Activated CD4-positive, alpha-beta memory T cell treated with anti-CD3 and anti-CD28 coated beads, Interleukin-2, amount 10 ng/mL, durations not matched to agents 7 days and 5 days (primary cell): ENCODE results near the gene ARL3. TPM values are rescaled to one million over a fixed set of nuclear protein-coding genes. Genes with fewer than 3 reads are reported as not detected.

Experiments
- CTCF ChIA-PET: fragments of 350-600 bp; sonication (Branson Sonifier 250); formaldehyde crosslinking; loops from one replicate; lab custom pipeline; 2021; ENCODE audit warnings: antibody characterized with exemption, inconsistent platforms; lab: Charles Lee
- POLR2A ChIA-PET: fragments of 350-600 bp; sonication (Branson Sonifier 250); formaldehyde crosslinking; loops from one replicate; lab custom pipeline; 2021; ENCODE audit warnings: antibody characterized with exemption; lab: Charles Lee
- DNase-seq: peaks from one replicate; pipeline ENCODE4 v3.0.0-alpha.2; 2020
- H3K27ac Mint-ChIP-seq: one replicate; pipeline ENCODE4 v1.8.0; 2021; ENCODE audit warnings: mild to moderate bottlenecking, mixed read lengths
- H3K27me3 Mint-ChIP-seq: one replicate; pipeline ENCODE4 v1.8.0; 2021; ENCODE audit warnings: mixed read lengths
- H3K36me3 Mint-ChIP-seq: one replicate; pipeline ENCODE4 v1.8.0; 2021; ENCODE audit warnings: low read depth, mixed read lengths
- H3K4me1 Mint-ChIP-seq: one replicate; pipeline ENCODE4 v1.8.0; 2021; ENCODE audit warnings: mixed read lengths
- H3K4me3 Mint-ChIP-seq: one replicate; pipeline ENCODE4 v1.8.0; 2021; ENCODE audit warnings: mild to moderate bottlenecking, mixed read lengths
- H3K9me3 Mint-ChIP-seq: one replicate; pipeline ENCODE4 v1.8.0; 2021; ENCODE audit warnings: mixed read lengths
- total RNA-seq, 2 experiments: library from RNA; stranded (reverse); gene quantifications; one replicate each; pipeline ENCODE4 v1.2.3, GENCODE V29; 2021

The ARL3 gene
- total RNA-seq, 2 experiments from 2014 or later, result 5.7 to 6.1 TPM

DNA sequence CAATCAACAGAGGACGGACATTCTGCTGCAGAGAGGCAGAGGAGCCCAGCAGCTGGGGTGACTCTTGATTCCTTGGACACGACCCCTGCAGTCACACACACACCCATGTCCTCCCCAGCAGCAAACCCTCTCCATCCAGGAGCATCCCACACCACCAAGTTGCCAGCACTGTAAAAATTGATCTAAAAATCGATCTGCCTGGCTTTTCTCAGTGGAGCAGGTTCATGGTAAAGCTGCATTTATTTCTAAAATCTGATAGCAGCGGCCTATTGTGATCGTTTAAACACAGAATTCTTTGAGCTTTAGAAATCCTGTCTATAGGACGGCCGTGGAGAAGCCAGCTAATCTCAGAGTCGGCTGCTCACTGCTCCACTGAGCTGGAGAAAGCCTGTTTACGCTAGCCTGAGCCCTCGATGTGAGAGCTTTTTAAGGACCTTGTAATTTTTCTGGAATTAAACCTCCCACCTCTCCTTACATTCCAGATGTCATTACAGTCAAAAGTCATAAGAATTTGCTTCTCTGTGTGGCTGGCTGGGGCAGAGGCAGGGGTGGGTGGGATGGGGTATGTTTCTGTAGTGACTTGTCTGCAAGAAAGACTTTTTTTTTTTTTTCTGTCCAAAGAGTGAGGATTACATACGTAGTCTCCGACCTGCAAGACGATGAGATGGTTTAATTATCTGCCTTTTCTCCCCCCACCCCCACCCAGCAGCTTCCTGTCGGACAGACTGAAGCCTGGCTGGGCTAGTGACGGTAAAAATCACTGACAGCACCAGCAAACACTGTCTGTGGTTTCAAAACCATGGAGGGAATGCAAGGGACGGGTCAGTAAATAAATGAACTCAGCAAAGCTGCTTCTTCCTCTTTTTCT is 38.3 kb downstream of the ARL3 start:
- no peaks in the 10 kb centered on the region for H3K27me3 Mint-ChIP-seq
- no peak overlapping the region for H3K4me3 Mint-ChIP-seq
- POLR2A ChIA-PET, result interaction anchor here (1.0 to 5.2 kb wide), 7 partner anchors 11 to 179 kb away, joined by 4 to 51 read pairs (median 5); partner anchors contain the start of genes ARL3, BORCS7, SFXN2 and SUFU
- H3K9me3 Mint-ChIP-seq, result no peaks in the 10 kb centered on the region
- H3K27ac Mint-ChIP-seq, result no peak overlapping the region
- no peaks in the 10 kb centered on the region for H3K36me3 Mint-ChIP-seq
- peaks cover 41% of the 10 kb centered on the region for H3K4me1 Mint-ChIP-seq
- CTCF ChIA-PET, result interaction anchor here (0.7 to 3.6 kb wide), 8 partner anchors 11 to 44 kb away, joined by 3 to 24 read pairs (median 4); partner anchors contain the start of genes ARL3, SFXN2 and TRIM8
- DNase-seq, result no peak

DNA sequence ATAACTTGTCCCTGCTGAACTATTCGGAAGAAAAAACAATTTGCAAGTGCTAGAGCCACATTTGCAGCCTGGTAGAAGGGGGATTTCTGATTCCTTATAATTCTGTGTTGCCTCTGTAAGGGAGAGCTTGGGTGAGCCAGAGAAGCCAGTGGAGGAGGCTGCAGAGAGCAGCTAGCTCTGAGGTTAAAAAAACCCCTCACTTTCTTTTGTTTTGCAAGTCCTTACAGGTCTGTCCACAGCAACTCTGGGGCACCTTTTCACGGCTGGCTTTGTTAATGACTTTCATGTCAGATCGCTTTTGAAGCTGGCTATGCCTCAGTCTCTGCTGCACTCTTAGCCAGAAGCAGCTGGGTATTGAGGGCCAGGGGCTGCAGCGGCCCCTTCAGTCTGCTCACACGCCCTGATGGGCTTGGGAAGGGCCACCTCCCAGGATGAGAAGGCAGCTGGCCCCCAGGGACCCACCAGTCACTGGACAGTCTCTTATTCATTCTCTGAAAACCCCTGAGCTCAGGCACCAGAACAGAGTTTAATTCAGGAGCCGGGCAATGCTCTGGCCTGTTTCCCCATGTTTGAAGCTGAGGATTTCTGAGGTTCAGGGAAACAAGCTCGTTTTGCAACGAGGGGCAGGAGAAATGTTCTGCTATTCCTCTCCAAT is 39.1 kb downstream of the ARL3 start:
- no peak overlapping the region for H3K4me3 Mint-ChIP-seq
- ChIA-PET CTCF (interaction anchor here (0.7 to 3.6 kb wide), 7 partner anchors 11 to 39 kb away, joined by 3 to 24 read pairs (median 4); partner anchors contain the start of genes ARL3 and SFXN2), POLR2A (interaction anchor here (0.7 to 5.2 kb wide), 11 partner anchors 9 to 224 kb away, joined by 3 to 51 read pairs (median 4); partner anchors contain the start of genes ARL3, BORCS7, C10orf95 and SFXN2)
- H3K9me3 Mint-ChIP-seq, result no peaks in the 10 kb centered on the region
- peaks cover 41% of the 10 kb centered on the region for H3K4me1 Mint-ChIP-seq
- H3K27me3 Mint-ChIP-seq, result no peaks in the 10 kb centered on the region
- DNase-seq, result no peak
- H3K36me3 Mint-ChIP-seq, result no peaks in the 10 kb centered on the region
- H3K27ac Mint-ChIP-seq, result peak overlapping the region; percentile 34

DNA sequence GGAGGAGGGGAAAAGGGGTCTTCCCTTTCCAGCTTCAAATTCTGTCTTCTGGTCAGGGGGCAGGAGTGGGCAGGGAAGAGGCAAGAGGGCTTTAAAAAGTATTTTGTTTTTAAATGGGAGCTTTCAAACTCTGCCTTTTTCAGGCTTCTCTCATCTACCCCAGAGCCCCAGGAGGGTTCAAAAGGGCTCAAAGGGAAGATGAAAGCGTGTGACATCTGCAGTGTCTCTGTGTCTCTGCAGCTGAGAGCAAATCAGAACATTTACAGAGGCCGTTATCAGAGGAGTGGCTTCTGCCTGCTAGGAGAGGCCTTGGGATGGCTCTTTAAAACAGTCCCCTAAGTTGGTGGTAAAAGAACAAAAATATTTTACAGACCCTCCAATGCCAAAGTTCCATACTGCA is 39.6 kb downstream of the ARL3 start:
- CTCF ChIA-PET, result interaction anchor here (0.9 to 3.6 kb wide), 7 partner anchors 10 to 39 kb away, joined by 3 to 24 read pairs (median 7); partner anchors contain the start of genes ARL3, SFXN2 and TRIM8
- no peaks in the 10 kb centered on the region for H3K36me3 Mint-ChIP-seq
- H3K27me3 Mint-ChIP-seq, result no peaks in the 10 kb centered on the region
- no peaks in the 10 kb centered on the region for H3K9me3 Mint-ChIP-seq
- peak overlapping the region; percentile 55 for H3K4me3 Mint-ChIP-seq
- peak overlapping the region; percentile 34 for H3K27ac Mint-ChIP-seq
- POLR2A ChIA-PET, result interaction anchor here (0.7 to 5.2 kb wide), 15 partner anchors 9 to 224 kb away, joined by 3 to 51 read pairs (median 4); partner anchors contain the start of genes ARL3, C10orf95, SFXN2 and SUFU
- no peak for DNase-seq
- peaks cover 42% of the 10 kb centered on the region for H3K4me1 Mint-ChIP-seq

DNA sequence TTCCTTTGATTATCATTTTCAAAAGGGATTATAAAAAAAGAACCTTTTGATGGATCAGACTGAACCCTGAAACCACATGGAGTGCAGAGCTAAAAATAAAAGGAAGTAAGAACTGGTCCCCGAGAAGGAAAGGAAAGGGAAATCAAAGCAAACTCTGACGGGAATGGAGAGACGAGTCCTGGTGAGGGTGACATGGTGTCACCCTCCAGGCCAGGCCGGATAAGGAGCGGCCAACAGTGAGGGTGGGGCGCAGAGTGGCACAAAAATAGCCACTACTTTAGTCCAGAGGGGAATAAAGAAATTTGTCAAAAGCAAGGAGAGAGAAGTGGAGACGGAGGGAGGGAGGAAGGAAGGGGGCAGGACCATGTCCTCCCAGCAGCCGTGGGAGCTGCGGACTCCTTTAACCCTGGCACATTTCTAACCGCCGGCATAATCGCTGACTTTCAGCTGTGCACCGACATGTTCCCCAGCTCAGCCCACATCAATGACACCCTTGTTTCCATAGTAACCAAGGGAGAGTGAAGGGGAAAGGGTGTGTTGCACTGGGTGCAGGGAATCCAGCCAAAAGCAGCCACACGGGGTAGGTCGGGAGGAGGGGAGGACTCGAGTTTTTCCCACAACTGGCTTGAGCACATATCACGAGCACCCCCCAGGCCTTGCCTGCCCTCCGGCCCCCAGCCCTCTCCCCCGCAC is 40.2 kb downstream of the ARL3 start:
- Mint-ChIP-seq H3K9me3 (no peaks in the 10 kb centered on the region), H3K4me3 (peak overlapping the region; percentile 55), H3K4me1 (peaks cover 42% of the 10 kb centered on the region), H3K27ac (peak overlapping the region; percentile 46), H3K27me3 (no peaks in the 10 kb centered on the region), H3K36me3 (no peaks in the 10 kb centered on the region)
- peak; percentile 78 for DNase-seq
- POLR2A ChIA-PET, result interaction anchor here (0.7 to 5.2 kb wide), 12 partner anchors 13 to 223 kb away, joined by 3 to 51 read pairs (median 4); partner anchors contain the start of genes ARL3, C10orf95, SFXN2 and SUFU
- CTCF ChIA-PET, result interaction anchor here (0.6 to 3.6 kb wide), 8 partner anchors 10 to 504 kb away, joined by 3 to 24 read pairs (median 6); partner anchors contain the start of genes ARL3, SFXN2 and TRIM8

DNA sequence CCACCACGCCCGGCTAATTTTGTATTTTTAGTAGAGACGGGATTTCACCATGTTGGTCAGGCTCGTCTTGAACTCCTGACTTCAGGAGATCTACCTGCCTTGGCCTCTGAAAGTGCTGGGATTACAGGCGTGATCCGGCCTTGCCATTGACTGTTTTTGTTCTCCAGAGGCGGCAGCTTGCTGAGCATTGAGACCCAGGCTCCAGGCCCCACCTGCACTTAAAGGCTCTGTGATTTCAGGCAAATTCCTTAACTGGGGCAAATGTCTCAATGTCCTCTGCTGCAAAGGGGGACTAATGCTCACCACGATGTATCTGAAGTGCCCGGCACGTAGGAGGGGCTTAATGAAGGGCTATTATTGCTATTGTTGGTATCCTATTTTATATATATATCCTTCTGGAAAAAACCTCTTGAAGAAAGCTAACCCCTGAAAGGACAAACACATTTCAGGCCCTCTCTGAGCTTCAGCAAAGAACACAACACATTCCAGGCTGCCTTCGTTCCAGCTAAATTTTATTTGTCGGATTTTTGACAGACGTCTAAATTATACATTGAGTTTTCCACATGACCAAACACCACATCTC is 40.9 kb downstream of the ARL3 start:
- H3K27ac Mint-ChIP-seq, result peak overlapping the region; percentile 46
- no peaks in the 10 kb centered on the region for H3K9me3 Mint-ChIP-seq

DNA sequence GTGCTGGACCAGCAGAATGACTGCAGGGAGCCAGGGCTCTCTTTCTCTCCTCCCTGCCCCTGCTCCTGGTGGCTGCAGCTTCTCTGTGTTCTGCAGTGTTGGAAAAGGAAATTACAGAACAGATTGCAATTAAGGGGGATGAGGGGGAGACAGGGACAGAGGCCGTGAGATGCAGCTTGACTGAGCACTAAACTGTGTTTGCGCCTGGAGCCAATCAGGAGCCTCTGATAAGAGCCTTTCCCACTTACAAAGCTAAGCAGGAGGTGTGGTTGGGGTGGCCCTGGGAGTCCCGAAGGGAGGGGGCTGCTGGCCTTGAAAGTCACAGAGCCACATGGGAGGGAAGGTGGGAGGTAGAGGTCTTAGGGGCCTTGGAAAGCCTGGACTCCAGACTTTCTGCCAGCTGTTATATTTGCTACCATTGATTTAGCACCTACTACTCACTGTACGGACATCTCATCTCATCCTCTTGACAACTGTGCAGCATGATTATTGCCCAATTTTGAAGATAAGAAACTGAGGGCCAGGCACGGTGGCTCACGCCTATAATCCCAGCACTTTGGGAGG is 43.2 kb downstream of the ARL3 start:
- ChIA-PET POLR2A (interaction anchor here (2.1 to 8.6 kb wide), 4 partner anchors 10 to 43 kb away, joined by 7 to 82 read pairs (median 22); partner anchors contain the start of genes ARL3, SFXN2 and TRIM8), CTCF (interaction anchor here (0.9 to 3.4 kb wide), 9 partner anchors 8 to 87 kb away, joined by 3 to 22 read pairs (median 8); partner anchors contain the start of genes ARL3, SFXN2 and TRIM8)
- no peaks in the 10 kb centered on the region for H3K9me3 Mint-ChIP-seq

More for the DNA sequence above, 40.9 kb downstream of the ARL3 start:
- Mint-ChIP-seq H3K36me3 (no peaks in the 10 kb centered on the region), H3K27me3 (no peaks in the 10 kb centered on the region), H3K4me1 (peaks cover 41% of the 10 kb centered on the region), H3K4me3 (peak overlapping the region; percentile 55)
- ChIA-PET POLR2A (interaction anchor here (1.1 to 5.2 kb wide), 8 partner anchors 13 to 222 kb away, joined by 3 to 51 read pairs (median 8); partner anchors contain the start of genes ARL3, C10orf95, SFXN2 and TRIM8), CTCF (interaction anchor here (0.6 to 3.6 kb wide), 8 partner anchors 9 to 503 kb away, joined by 3 to 24 read pairs (median 6); partner anchors contain the start of genes ARL3, SFXN2 and TRIM8)
- DNase-seq, result no peak

DNA sequence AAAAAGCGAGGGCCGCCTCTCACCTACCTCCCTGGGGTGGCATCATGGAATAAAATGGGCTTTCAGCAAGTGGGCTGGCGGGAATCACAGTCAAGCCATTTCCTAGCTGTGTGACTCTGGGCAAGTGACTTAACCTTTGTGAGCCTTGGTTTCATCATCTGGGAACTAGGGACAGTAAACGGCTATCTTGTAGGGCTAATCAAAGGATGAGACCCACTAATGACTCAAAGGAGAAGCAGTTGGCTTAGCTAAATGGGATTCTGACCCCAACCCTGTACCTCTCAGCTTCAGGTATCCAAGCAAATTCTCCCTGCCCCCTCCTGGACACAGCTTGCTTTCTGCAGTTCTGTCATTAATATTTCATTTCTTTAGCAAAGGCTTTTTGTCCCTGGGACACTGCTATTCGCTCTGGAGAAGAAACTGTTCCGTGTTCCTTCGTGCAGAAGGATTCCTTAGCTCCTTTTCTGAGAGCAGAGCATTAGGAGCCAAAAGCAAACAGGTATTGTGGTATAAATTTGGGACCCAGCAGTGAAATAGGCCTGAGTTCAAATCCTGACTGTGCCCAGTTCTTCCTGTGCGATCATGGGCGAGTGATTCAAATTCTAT is 44.0 kb downstream of the ARL3 start:
- no peaks in the 10 kb centered on the region for H3K36me3 Mint-ChIP-seq
- no peak overlapping the region for H3K4me3 Mint-ChIP-seq
- no peak for DNase-seq
- ChIA-PET CTCF (interaction anchor here (0.7 to 3.4 kb wide), 12 partner anchors 9 to 86 kb away, joined by 4 to 22 read pairs (median 7); partner anchors contain the start of genes ARL3, SFXN2 and TRIM8), POLR2A (interaction anchor here (1.0 to 8.6 kb wide), 5 partner anchors 9 to 166 kb away, joined by 3 to 82 read pairs (median 19); partner anchors contain the start of genes ARL3, SFXN2 and TRIM8)
- H3K4me1 Mint-ChIP-seq, result peaks cover 32% of the 10 kb centered on the region
- no peak overlapping the region for H3K27ac Mint-ChIP-seq
- no peaks in the 10 kb centered on the region for H3K27me3 Mint-ChIP-seq
- no peaks in the 10 kb centered on the region for H3K9me3 Mint-ChIP-seq

More for the DNA sequence above, 43.2 kb downstream of the ARL3 start:
- H3K4me1 Mint-ChIP-seq, result peaks cover 39% of the 10 kb centered on the region
- H3K27ac Mint-ChIP-seq, result no peak overlapping the region
- DNase-seq, result no peak
- H3K27me3 Mint-ChIP-seq, result no peaks in the 10 kb centered on the region
- H3K4me3 Mint-ChIP-seq, result no peak overlapping the region
- no peaks in the 10 kb centered on the region for H3K36me3 Mint-ChIP-seq

DNA sequence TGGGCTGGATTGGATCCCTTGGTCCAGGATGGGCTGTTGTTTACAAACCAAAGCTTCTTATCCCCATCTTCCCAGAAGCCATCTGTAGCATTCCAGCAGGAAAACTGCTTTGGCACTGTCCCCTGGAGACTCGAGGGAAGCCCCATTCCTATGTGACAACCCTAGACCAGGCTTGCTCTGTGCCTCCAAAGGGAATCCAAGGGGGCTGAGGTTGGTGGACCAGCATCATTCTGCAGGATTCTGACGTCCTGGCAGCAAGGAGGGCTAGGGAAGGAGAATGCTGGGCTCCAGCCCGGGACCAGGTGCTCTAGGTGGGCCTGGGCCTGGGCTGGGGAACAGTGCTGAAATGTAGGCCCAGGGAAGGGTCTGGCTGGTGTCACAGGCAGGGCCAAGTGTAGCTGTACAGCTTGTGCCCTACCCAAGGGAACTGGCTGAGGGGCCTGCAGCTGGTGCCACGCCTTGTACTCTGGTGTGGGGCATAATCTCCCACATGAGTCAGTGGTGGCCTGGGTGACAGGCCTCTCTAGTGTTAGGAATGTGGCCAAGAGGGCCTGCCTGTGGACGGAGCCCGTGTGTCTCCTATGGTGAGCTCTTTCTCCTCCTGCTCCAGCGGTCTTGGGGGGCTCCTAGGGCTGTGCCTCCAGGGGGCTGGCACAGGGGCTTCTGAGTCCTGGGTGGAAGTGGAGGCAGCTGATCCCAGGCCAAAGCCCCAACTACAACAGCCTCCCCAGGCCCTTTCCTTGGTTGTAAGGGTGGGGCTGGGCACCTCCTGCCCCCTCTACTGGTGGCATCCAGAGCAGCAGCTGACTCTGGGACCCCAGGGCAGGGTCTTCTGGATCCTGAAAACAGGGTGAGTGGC is 44.8 kb downstream of the ARL3 start:
- ChIA-PET POLR2A (interaction anchor here (1.0 to 8.6 kb wide), 5 partner anchors 9 to 165 kb away, joined by 3 to 82 read pairs (median 19); partner anchors contain the start of genes ARL3, SFXN2 and TRIM8), CTCF (interaction anchor here (0.7 to 3.4 kb wide), 13 partner anchors 9 to 85 kb away, joined by 3 to 22 read pairs (median 6); partner anchors contain the start of genes ARL3, SFXN2 and TRIM8)
- Mint-ChIP-seq H3K9me3 (no peaks in the 10 kb centered on the region), H3K4me1 (peaks cover 24% of the 10 kb centered on the region), H3K27ac (no peak overlapping the region), H3K27me3 (no peaks in the 10 kb centered on the region), H3K4me3 (no peak overlapping the region), H3K36me3 (no peaks in the 10 kb centered on the region)
- DNase-seq, result no peak

DNA sequence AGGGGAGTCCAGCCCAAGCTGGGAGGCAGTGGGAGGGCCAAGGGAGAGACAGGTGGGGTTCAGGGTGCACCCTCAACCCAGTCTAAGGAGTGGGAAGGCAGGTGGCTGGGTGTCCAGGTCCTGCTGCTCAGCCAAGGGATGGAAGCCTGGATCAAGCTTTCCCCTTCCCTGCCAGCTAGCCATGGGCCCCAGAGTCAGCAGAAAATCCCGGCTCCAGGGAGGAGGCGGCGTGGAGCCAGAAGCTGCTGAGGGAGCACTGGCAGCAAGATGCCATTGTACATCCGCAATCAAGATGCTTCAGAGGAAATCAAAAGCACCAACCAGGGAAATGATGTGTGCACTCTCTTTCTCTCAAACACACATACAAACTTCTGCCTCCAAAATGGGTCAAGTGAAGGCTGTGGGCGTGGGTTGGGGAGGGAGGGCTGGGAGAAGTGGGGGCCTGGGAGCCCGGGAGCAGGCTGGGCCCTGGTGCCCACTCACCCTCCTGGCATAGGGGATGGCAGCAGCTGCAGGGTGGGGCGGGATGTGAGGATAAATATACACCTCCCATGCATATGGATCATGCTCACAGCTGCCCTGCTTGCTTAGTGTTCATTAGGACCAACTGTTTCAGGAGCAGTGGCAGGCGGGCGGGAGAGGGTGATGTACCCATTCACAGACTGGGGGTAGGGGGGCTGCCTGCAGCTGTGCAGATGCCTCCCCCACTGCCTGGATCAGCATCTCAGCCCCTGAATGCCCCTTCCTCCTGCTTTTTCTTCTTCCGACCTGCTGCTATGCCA is 45.7 kb downstream of the ARL3 start:
- H3K27me3 Mint-ChIP-seq, result no peaks in the 10 kb centered on the region
- no peak for DNase-seq
- no peaks in the 10 kb centered on the region for H3K9me3 Mint-ChIP-seq
- H3K4me1 Mint-ChIP-seq, result peaks cover 15% of the 10 kb centered on the region
- POLR2A ChIA-PET, result interaction anchor here (2.1 to 8.6 kb wide), 4 partner anchors 8 to 45 kb away, joined by 7 to 82 read pairs (median 22); partner anchors contain the start of genes ARL3, SFXN2 and TRIM8
- H3K4me3 Mint-ChIP-seq, result no peak overlapping the region
- H3K27ac Mint-ChIP-seq, result no peak overlapping the region
- CTCF ChIA-PET, result interaction anchor here (0.6 to 3.4 kb wide), 4 partner anchors 16 to 45 kb away, joined by 3 to 20 read pairs (median 16); partner anchors contain the start of genes ARL3, SFXN2 and TRIM8
- no peaks in the 10 kb centered on the region for H3K36me3 Mint-ChIP-seq
